Common myeloid progenitor, CD34-positive (primary cell): ENCODE data around the gene NRN1.
A peak's percentile ranks its signal among the peaks of the same experiment; 100 is the strongest.

Experiments used
- CTCF ChIA-PET: fragments of 350-600 bp; sonication (Branson Sonifier 250); formaldehyde crosslinking; loops from one replicate; lab custom pipeline; 2021; ENCODE audit warnings: antibody characterized with exemption; lab: Charles Lee
- POLR2A ChIA-PET: fragments of 350-600 bp; sonication (Branson Sonifier 250); formaldehyde crosslinking; loops from one replicate; lab custom pipeline; 2021; ENCODE audit warnings: antibody characterized with exemption; lab: Charles Lee
- DNase-seq, 3 donors: peaks; one replicate each; pipeline versions ENCODE4 v3.0.0 to v3.0.0-alpha.2; 2013
- H3K27ac ChIP-seq, 2 experiments: 1 replicate in 1 of 2; 2 replicates in 1 of 2; pipeline ENCODE4 v1.7.0; 2013; ENCODE audit warnings: inconsistent platforms in 2 of 2, low read length in 2 of 2, mild to moderate bottlenecking in 2 of 2, low read depth in 1 of 2, moderate library complexity in 1 of 2; ENCODE audit not compliant: severe bottlenecking in 2 of 2, insufficient read depth in 1 of 2, poor library complexity in 1 of 2
- H3K27me3 ChIP-seq, 5 experiments: replicated peaks in 2 of 5; 1 replicate in 3 of 5; 2 replicates in 2 of 5; pipeline versions ENCODE4 v1.6.1 to v1.7.0; 2013; ENCODE audit warnings: low read length in 4 of 5, mild to moderate bottlenecking in 2 of 5, moderate library complexity in 2 of 5, inconsistent platforms in 1 of 5; ENCODE audit not compliant: insufficient read depth in 5 of 5, control insufficient read depth in 4 of 5
- H3K36me3 ChIP-seq, 4 experiments: 1 replicate in 2 of 4; 2 replicates in 2 of 4; pipeline versions ENCODE4 v1.6.1 to v1.7.0; 2013; ENCODE audit warnings: low read length in 3 of 4, control low read depth in 1 of 4, mild to moderate bottlenecking in 1 of 4; ENCODE audit not compliant: control insufficient read depth in 4 of 4, insufficient read depth in 4 of 4
- H3K4me1 ChIP-seq, 4 experiments: 1 replicate in 3 of 4; 2 replicates in 1 of 4; pipeline versions ENCODE4 v1.6.1 to v1.7.1; 2013; ENCODE audit warnings: low read length in 3 of 4, mild to moderate bottlenecking in 3 of 4, control low read depth in 1 of 4, inconsistent platforms in 1 of 4, moderate library complexity in 1 of 4; ENCODE audit not compliant: control insufficient read depth in 4 of 4, insufficient read depth in 4 of 4; ENCODE audit errors: control extremely low read depth in 1 of 4
- H3K4me3 ChIP-seq, 7 experiments: 1 replicate in 4 of 7; 2 replicates in 3 of 7; pipeline versions ENCODE4 v1.5.1 to v1.7.0; 2013; ENCODE audit warnings: mild to moderate bottlenecking in 7 of 7, low read length in 6 of 7, moderate library complexity in 6 of 7, inconsistent platforms in 2 of 7, low read depth in 2 of 7, control low read depth in 1 of 7; ENCODE audit not compliant: insufficient read depth in 4 of 7, control insufficient read depth in 1 of 7; ENCODE audit errors: extremely low read depth in 1 of 7
- H3K9me3 ChIP-seq, 5 experiments: 1 replicate in 4 of 5; 2 replicates in 1 of 5; pipeline versions ENCODE4 v1.6.1 to v1.7.1; 2013; ENCODE audit warnings: low read length in 4 of 5, mild to moderate bottlenecking in 2 of 5, inconsistent platforms in 1 of 5, low read depth in 1 of 5, moderate library complexity in 1 of 5; ENCODE audit not compliant: control insufficient read depth in 4 of 5, insufficient read depth in 2 of 5; ENCODE audit errors: control extremely low read depth in 1 of 5
- WGBS: methylation state at CpG from one replicate; pipeline ENCODE4 v1.1.5; 2013; ENCODE audit not compliant: insufficient coverage; 5-methylcytosine and 5-hydroxymethylcytosine counted together

The NRN1 gene

DNA sequence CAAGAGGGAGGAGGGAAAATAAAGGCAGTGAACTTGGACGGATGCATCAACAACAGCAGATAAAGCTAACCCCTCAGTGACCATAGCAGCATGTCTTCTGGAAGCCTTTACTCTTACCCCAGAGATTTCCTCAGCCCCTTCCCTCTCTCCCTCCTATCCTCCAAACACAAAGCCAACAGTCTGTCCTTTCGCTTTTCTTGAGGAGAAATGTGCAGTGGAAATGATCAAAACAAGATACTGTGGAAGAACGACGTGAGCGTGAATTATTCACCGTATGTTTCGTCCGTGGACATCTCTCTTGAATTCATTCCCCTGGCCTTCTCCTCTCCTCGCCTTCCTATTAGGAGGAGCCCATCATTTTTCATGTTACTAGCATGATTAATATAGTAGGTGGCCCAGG, 8.5 kb downstream of the NRN1 start:
- Histone ChIP-seq H3K27ac (no peak overlapping the region), H3K27me3 (peaks cover 12 to 100% (median 79%) of the 10 kb centered on the region in 5 experiments)

DNA sequence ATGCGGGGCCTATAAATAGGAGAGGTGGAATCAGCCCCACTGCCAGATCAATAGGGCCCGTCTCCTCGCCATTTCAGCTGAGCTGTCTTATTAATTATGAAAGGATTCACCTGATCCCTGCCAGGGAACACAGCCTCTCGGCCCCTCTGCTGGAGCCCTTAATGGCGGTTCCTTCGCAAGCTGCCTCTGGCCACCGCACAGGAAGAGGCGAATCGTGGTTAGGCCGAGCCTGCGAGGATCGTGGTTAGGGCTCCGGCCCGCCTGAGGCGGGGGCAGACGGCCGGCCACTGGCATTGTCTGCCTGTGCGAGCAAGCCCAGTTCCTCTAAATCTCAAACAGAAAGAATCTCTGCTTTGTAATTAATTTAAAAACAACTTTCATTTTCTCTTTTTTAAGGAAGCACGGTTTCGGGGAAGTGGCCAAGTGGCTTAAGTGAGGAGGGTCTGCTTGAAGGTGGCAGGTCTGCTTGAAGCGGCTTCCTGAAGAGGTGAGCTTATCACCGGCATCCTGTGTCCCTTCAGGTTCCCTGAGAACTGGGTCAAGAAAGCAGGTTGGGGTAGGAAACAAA, 9.2 kb downstream of the NRN1 start:
- Histone ChIP-seq H3K27me3 (peaks cover 12 to 100% (median 80%) of the 10 kb centered on the region in 5 experiments), H3K36me3 (no peaks in the 10 kb centered on the region), H3K4me1 (peaks cover 0 to 45% (median 39%) of the 10 kb centered on the region in 4 experiments), H3K27ac (no peak overlapping the region), H3K9me3 (peaks cover 0 to 16% (median 8%) of the 10 kb centered on the region in 5 experiments), H3K4me3 (peak overlapping the region in 6 of 7 experiments; percentile 36 to 74 (median 59))
- DNase-seq = peak in 2 of 3 donors; percentile 65 to 71
- ChIA-PET POLR2A (no interaction called here), CTCF (interaction anchor here (2.1 kb wide), 1 partner anchor 9 kb away, joined by 8 read pairs; the partner anchor contains the start of gene NRN1)
- WGBS = 1% methylated on average over 18 of the region's 22 CpGs

More for the DNA sequence above, 8.5 kb downstream of the NRN1 start:
- H3K36me3 ChIP-seq = no peaks in the 10 kb centered on the region
- H3K9me3 ChIP-seq = peaks cover 0 to 16% (median 8%) of the 10 kb centered on the region in 5 experiments
- ChIA-PET POLR2A (no interaction called here), CTCF (interaction anchor here (0.6 to 2.1 kb wide), 2 partner anchors 8 to 147 kb away, joined by 3 to 8 read pairs; partner anchors contain the start of gene NRN1)
- DNase-seq = no peak
- 53% methylated on average over 2 of the region's 9 CpGs for WGBS
- no peak overlapping the region for H3K4me3 ChIP-seq
- peaks cover 0 to 52% (median 44%) of the 10 kb centered on the region in 4 experiments for H3K4me1 ChIP-seq

DNA sequence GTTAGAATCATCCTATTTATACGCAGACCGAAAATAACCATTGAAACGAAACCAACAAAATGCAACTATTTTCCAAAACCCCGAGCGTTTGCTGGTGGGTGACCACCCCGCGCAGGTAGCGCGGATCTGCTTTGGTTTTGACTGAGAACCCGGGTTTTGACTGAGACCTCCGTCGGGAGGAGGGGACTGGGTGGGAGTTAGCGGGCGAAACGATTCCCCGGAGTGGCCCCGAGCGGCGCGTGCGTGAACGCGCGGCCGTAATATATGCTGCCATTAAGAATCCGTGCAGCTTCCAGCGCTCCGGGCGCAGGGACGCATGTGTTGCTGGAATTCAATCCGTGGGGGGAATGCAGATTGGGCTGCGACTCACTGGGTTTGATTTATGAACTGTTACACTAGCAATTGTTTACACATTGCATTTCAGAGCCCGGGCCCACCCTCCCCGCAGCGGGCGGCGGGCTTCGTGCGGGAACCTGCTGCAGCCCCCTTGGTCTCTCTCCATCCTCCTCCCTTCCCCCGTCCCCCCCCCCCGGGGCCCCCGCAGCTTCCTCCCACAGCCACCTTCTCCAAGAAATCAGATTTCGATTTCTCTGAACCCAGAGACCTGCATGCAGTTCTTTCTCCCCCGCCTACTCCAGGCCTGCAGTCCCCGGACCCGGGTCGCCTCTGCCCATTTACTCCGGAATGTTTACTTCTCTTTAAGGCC, 9.9 kb downstream of the NRN1 start:
- Histone ChIP-seq H3K4me1 (peaks cover 0 to 39% (median 33%) of the 10 kb centered on the region in 4 experiments), H3K9me3 (peaks cover 0 to 16% (median 8%) of the 10 kb centered on the region in 5 experiments), H3K36me3 (no peaks in the 10 kb centered on the region), H3K27me3 (peaks cover 12 to 100% (median 79%) of the 10 kb centered on the region in 5 experiments), H3K4me3 (peak overlapping the region; percentile 25 to 80 (median 65)), H3K27ac (no peak overlapping the region)
- peak in 1 of 3 donors; percentile 52 for DNase-seq
- CTCF ChIA-PET = interaction anchor here (2.1 kb wide), 1 partner anchor 10 kb away, joined by 8 read pairs; the partner anchor contains the start of gene NRN1
- 2% methylated on average over 29 of the region's 48 CpGs for WGBS
- POLR2A ChIA-PET = no interaction called here

DNA sequence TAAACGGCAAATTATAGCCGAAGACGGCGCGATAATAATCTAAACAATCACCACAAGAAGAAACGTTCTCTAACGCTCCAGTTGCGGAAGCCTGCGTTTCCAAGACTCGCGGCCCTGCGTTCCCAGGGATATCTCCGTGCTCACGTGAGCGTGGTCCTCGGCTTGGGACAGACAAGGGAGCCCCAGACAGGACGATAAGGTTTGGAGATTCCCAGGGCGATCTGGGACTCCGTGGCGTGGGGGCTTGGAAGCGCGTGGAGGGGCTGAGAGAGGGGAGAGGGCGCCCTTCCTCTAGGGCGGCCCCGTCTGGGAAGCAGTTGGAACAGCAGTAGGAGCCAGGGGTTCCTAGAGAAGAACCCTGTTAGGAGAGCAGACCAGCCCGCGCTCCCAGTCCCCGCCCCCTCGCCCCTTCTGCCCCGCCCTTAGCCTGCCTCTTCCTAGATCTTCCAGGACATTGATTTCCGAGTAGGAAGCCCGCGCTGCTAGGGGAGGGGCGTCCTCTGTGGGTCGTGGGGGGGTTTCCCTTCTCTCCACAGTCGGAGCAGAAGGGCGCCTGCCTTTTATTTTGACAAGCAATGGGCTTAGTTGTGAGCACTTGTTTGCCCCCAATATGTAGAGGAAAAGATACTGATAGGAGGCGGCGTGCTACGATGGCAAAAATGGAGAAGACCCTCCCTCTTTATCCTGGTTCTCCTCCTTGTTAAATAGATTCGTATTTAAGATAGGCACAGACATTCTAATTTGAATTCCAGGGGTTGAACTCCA, 10.6 kb downstream of the NRN1 start:
- Histone ChIP-seq H3K27me3 (peaks cover 12 to 100% (median 75%) of the 10 kb centered on the region in 5 experiments), H3K4me1 (peaks cover 0 to 35% (median 32%) of the 10 kb centered on the region in 4 experiments), H3K27ac (no peak overlapping the region), H3K4me3 (peak overlapping the region in 6 of 7 experiments; percentile 53 to 80 (median 67)), H3K36me3 (no peaks in the 10 kb centered on the region), H3K9me3 (peaks cover 0 to 10% (median 8%) of the 10 kb centered on the region in 5 experiments)
- ChIA-PET CTCF (no interaction called here), POLR2A (no interaction called here)
- DNase-seq = peak in 1 of 3 donors; percentile 53
- 2% methylated on average over 31 of the region's 41 CpGs for WGBS

DNA sequence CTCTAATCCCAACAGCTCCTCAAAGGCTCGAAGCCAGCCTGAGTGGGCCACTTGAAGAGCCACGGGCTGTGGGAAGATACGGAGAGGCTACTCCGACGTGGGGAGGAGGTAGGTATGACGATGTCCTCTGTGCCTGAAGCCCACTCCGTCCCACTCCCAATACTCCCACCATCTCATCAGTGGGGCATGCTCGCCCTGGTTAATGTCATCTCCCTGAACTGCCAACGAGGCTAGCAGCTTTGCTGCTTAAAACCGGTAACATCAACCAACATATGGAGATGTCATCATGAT, 11.1 kb downstream of the NRN1 start:
- CTCF ChIA-PET = no interaction called here

DNA sequence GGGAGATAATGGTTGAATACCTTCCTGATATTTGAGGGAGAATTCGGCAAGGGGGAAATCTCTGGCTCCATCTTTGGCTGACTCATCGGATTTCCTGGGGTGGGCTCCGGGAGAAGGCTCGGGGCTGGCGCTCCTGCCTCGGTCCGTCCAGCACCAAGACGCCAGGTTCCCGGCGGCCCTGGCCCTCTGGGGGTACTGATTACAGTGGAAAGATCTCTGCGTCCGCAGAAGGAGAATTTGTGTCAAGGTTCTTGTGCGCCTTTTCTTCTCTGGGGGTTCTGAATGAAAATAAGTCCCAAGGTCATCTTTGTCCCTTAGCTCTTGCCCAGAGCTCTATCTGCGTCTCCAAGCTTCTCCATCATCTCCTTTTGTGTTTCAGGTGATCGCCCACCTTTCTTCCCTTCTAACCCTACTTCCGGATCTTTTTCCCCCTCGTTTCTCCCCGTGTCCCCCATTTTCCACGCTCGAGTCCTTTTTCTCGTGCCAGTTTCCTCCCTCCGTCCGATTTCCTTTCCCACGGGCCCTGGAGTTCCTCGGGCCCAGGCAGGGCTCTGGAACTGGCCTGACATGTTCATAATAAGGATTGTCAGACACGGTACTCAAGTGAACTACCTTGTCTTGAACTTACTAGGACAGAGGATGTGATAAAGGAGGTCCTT, 11.6 kb downstream of the NRN1 start:
- Histone ChIP-seq H3K27me3 (peaks cover 12 to 100% (median 70%) of the 10 kb centered on the region in 5 experiments), H3K27ac (no peak overlapping the region), H3K36me3 (no peaks in the 10 kb centered on the region), H3K4me1 (peaks cover 0 to 35% (median 32%) of the 10 kb centered on the region in 4 experiments), H3K9me3 (peaks cover 0 to 4% (median 4%) of the 10 kb centered on the region in 5 experiments), H3K4me3 (no peak overlapping the region)
- POLR2A ChIA-PET = no interaction called here
- CTCF ChIA-PET = interaction anchor here (1.0 to 1.5 kb wide), 3 partner anchors 9 to 525 kb away, joined by 3 read pairs; no protein-coding TSS in a partner anchor
- DNase-seq = no peak
- WGBS = 6% methylated on average over 24 of the region's 26 CpGs

More for the DNA sequence above, 11.1 kb downstream of the NRN1 start:
- no peak for DNase-seq
- POLR2A ChIA-PET = no interaction called here
- H3K36me3 ChIP-seq = no peaks in the 10 kb centered on the region
- H3K27ac ChIP-seq = no peak overlapping the region
- H3K4me1 ChIP-seq = peaks cover 0 to 35% (median 32%) of the 10 kb centered on the region in 4 experiments
- 12% methylated on average over 6 of the region's 10 CpGs for WGBS
- peak overlapping the region in 2 of 7 experiments; percentile 38 to 80 for H3K4me3 ChIP-seq
- H3K9me3 ChIP-seq = peaks cover 0 to 8% (median 8%) of the 10 kb centered on the region in 5 experiments
- peaks cover 12 to 100% (median 70%) of the 10 kb centered on the region in 5 experiments for H3K27me3 ChIP-seq
